ENCODE measurements around the gene CAV3.

The CAV3 gene

DNA sequence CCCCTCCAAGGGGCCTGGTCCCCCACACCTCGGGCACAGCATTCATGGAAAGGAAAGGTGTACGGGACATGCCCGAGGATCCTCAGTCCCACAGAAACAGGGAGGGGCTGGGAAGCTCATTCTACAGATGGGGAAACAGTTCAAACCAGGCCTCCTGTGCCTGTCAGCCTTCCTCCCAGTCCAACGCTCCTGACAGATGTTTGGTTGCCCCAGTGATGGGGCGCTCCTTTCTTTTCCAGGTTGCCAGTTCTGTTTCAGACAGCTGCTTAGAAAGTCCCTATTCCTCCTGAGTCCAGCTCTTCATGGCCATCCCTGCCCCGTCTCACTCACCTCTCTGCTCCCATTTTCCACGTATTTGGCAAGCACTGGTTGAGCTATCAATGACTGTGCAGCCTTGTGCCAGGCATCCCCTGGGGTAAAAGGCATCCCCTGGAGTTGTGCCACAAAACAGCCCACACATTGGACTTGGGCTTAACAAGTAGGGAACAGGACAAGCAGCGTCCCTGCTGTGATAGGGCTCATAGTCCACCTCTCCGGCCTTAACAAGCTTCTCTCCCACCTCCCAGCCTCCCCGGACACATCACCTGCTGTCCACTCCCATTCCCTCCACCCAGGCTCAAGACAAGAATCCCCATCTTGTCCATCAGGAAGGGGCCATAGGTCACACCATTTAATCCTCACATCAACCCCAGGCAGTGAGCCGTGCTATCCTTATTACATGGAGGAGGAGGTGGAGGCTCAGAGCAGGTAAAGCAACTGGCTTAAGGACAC is 29.2 kb downstream of the CAV3 start:
- DNase-seq: no peak

DNA sequence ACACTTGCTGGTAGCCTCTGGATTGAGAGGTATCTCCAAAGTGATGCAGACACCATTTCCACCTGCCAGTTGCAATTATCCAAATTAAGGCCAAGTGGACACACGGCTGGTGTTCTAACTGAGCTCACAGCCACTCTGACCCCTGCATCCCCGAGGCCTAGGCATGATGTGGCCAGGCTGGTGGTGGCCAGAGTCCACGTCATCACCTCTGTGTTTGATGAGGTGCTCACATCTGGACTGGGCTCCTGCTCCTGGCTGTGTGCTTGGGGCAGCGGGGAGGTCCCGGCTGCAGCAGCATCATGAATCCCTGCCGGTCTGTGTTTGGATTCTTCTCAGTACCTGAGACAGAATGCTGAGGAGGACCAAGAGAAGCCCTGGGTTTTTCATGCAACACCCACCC is 30.9 kb downstream of the CAV3 start:
- DNase-seq: no peak

GRCh38 chr3:8765528-8765927 is 31.9 kb downstream of the CAV3 start:
- no peak for DNase-seq

DNA sequence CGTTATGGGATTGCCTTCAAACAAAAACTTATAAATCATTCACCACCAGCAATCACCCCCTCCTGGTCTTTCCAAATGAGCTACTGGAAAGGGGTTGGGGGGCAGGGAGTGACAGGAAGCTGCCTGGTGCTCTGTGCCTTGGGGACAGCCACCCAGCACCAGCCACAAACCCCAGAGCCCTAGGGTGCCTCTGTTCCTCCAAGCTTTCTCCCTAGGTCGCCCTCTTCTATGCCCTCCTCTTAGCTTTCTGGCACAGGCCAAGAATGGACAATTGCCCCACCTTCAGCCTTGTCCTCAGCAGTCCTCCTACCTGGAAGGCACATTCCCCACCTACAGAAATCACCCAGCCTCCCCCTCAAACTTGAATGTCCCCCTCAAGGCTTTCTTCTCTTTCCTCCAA is 32.5 kb downstream of the CAV3 start:
- no peak for DNase-seq

GRCh38 chr3:8767256-8767666 is 33.7 kb downstream of the CAV3 start:
- DNase-seq: no peak

- no peak for DNase-seq
Observed at GRCh38 chr3:8767667-8768363, 34.2 kb downstream of the CAV3 start.

DNA sequence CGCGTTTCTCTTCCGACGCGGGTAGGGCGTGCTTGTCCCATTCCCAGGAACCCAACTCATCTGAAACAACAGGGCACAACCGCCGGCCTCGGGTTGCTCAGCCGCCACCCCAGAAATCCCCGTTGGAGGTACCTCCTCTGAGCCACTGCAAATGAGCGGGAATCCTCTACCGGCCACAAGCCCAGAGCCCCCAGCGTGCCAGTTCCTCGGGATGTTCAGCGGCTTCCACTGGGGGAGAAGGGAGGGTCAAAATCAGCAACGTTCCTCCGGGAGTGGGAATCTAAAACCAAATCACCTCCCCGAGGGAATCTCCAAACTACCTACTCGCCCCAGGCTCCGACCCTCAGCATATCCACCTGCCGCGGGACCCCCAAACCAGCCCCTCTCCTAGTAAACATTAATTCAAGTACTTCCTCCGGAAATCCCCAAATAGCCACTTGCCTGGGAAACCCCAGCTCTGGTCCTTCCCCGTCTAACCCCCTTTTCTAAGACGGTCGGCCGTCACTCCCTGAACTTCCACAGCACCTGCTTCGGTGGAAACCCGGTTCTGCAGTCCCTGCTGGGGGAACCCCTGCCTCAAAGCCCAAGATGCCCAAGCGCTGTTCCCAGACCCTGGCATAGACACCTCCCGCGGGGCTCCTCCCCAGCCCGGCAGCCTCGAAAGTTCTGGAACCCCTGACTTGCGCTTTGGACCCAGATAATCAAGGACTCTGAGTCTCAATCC is 34.9 kb downstream of the CAV3 start:
- no peak for DNase-seq

DNA sequence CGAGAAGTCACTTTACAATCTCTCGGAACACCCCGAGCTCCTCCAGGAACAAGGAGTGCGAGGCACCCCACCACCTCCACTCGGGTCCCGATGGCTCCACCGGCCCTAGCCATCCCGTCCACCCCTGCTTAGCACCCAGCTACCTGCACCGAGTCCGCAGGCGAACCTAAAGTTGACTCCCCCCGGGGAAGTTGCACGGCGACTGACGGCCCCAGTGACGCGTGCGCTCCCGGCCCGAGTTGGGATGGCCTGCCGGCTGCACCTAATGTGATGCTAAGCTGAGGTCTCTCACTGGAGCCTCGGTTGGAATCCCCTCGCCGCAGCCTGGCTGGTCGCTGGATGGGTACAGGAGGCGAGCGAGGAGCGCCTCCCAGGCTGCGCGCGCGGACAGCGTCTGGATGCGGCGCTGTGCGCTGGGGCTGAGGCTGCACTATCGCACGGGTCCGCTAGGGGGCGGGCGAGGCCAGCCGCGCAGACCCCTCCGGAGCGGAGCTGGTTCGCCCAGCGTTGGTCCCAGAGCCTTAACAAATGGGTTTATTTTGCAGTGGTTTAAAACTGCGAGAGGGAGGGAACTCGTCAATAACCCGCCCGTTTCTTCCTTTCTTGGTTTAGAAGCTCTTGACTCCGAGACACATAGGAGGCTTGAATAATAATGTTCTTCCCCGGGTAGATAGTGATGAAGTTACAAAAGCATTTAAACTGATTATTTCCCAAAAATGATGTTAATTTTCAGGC is 35.7 kb downstream of the CAV3 start, which contains the start of gene OXTR:
TSS of gene OXTR (minus strand) at position 526 of the 735 bp plus-strand sequence. CDS start 1,426 bp downstream, outside the sequence.
- DNase-seq: peak; percentile 30

GRCh38 chr3:8773941-8774542 is 40.4 kb downstream of the CAV3 start:
- DNase-seq: no peak

DNA sequence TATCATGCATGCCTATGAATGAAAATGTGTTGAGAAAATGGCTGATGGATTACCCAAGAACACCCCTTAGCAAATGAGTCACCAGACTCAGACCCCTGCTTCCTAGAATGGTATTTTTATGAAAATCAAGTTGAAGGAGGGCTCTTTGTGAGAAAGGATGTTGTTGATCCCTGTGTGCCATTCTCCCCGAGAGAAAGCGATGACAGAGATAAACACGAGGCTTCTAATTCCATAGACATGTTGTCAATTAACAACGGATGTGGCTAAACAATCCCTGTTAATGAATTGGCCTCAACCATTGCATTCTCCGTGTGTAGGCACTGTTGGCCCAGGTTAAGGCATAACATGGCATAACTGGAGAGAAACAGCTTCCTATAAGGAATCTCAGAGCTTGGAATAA is 41.6 kb downstream of the CAV3 start:
- no peak for DNase-seq

DNA sequence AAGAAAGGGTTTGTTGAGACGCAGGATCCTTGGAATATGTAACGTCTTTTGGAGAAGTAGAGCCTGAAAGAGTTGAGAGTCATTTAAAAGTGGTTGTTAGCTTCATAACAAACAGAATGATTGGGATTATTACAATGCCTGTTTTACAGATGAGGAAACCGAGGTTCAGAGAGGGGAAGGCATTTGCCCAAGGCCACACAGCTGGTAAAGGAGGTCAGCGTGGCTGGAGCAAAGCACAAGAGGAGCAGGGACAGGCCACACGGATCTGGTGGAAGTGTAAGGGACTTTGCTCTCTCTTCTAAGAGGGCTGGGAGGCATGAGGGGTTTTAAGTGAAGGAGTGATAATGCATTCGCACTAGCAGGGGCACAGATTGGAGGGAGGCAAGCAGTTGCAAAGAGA is 42.0 kb downstream of the CAV3 start:
- DNase-seq: no peak

GRCh38 chr3:8776406-8776805 is 42.8 kb downstream of the CAV3 start:
- no peak for DNase-seq

- no peak for DNase-seq
Observed at GRCh38 chr3:8777201-8777977, 43.8 kb downstream of the CAV3 start.

DNA sequence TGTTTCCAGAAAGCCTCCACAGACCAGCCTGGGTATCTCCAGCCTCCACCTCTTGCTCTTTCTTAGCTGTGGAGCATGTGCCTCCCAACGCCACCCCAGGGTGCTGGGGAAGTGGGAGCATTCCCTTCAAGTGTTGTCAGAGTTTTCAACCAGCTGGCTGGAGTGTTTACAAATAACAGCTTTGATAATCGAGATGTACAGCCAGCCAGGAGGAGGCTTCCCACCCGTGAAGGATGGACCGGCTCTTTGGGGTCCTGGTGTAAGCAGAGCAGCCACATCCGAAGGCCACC is 44.3 kb downstream of the CAV3 start:
- no peak for DNase-seq

DNA sequence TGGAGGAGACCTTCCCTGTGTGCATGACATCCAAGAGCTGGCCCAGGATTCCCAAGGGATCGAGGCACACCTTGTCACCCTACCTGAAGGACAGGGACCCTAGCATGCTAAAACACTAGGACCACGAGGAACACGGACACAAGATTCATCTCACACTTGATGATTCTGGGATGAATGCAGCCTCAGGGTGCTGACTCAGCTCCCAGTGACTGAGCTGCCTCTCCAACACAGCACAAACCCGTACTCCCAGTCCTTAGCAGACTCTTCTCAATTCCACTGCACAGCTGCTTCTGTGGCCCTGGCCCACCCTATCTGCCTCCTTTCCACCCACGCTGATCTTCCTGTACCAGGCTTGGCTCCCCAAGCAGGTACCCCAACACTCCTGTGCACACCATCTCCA is 44.9 kb downstream of the CAV3 start:
- DNase-seq: no peak

GRCh38 chr3:8780279-8780678 is 46.7 kb downstream of the CAV3 start:
- DNase-seq: no peak

- DNase-seq: no peak
Observed at GRCh38 chr3:8784676-8785435, 51.3 kb downstream of the CAV3 start.

DNA sequence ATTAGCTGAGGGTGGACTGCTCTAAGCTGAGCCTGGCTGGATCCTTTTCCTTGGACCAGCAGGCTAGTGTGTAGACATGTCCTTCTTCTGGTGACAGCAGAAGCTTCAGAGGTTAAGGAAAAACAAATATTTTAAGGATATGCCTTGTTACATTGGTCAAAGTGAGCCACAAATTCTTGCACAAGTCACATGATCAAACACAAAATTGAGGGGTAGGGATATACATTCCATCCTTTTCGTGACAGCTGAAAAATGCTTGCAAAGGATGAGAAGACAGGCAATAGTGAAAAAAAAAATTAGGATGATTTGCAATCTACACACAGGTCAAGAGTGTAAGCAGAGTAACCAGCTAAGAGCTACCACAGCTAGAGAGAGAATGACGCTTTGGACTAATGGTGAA is 56.9 kb downstream of the CAV3 start:
- DNase-seq: no peak

GRCh38 chr3:8793242-8793641 is 59.6 kb downstream of the CAV3 start:
- no peak for DNase-seq

DNA sequence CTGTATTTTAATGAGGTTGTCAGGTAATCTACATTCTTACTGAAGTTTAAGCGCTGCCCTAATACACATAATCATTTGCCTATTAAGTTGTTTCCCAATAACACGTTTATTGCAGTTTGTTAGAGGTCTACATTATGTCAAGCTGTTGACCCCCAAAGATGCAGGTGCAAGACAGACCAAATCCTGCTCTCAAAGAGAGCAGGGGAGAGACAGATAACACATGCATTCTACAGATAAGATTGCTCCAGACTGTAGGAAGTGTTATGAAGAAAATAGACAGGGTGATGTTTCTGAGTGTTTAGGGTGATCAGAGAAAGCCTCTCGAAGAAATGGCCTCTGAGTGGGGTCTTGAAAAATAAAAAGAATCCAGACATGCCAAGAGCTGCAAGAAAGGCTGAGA is 60.6 kb downstream of the CAV3 start:
- DNase-seq: no peak
